A549 (cell line): Measurements from ENCODE around the gene CLASP1. TPM values are rescaled to one million over a fixed set of nuclear protein-coding genes. Genes with fewer than 3 reads are reported as not detected.

Experiments used
- ATAC-seq, 2 experiments: fragments of 200-7000 bp in 1 of 2; fragments of >200 bp in 1 of 2; cut with Nextera tagmentation in 1 of 2; cut with Tn5 transposase in 1 of 2; 3 replicates each; pipeline versions ENCODE4 v1.8.0 to v1.9.1; 2018 to 2020; ENCODE audit warnings: mild to moderate bottlenecking in 1 of 2, moderate library complexity in 1 of 2
- CTCF ChIA-PET: fragments of 300-600 bp; sonication (Branson Sonifier 250); formaldehyde crosslinking; extraction: SDS; loops from one replicate; lab custom pipeline; 2021; ENCODE audit warnings: antibody characterized with exemption, inconsistent platforms; lab: Yijun Ruan, JAX
- POLR2A ChIA-PET: fragments of 350-600 bp; formaldehyde crosslinking; extraction: SDS; loops from one replicate; lab custom pipeline; 2021; ENCODE audit warnings: antibody characterized with exemption, inconsistent platforms; lab: Yijun Ruan, JAX
- DNase-seq, 2 experiments: peaks; one replicate each; pipeline versions ENCODE4 v3.0.0 to v3.0.0-alpha.2; 2011 to 2016; ENCODE audit warnings: low read depth in 1 of 2, low spot score in 1 of 2
- FAIRE-seq: peaks from 2 replicates; lab custom pipeline; 2011; peaks lifted over from hg19 to GRCh38; lab: Jason Lieb, UNC
- H3K27ac ChIP-seq, 2 experiments: fragments of >200 bp; sonication (Bioruptor Twin); formaldehyde crosslinking; 3 replicates each; pipeline ENCODE4 v1.5.1; 2016 to 2017
- H3K4me1 ChIP-seq: fragments of >200 bp; sonication (Bioruptor Twin); formaldehyde crosslinking; 3 replicates; pipeline ENCODE4 v1.6.1; 2016
- H3K4me2 ChIP-seq: fragments of >200 bp; sonication (Bioruptor Twin); formaldehyde crosslinking; 3 replicates; pipeline ENCODE4 v1.6.1; 2016
- H3K4me3 ChIP-seq: fragments of >200 bp; sonication (Bioruptor Twin); formaldehyde crosslinking; 3 replicates; pipeline ENCODE4 v1.5.1; 2016
- H3K9me3 ChIP-seq: fragments of >200 bp; sonication (Bioruptor Twin); formaldehyde crosslinking; 3 replicates; pipeline ENCODE4 v1.6.1; 2016
- EHMT2 ChIP-seq: fragments of 200-600 bp; sonication (generic); IDR thresholded peaks from 2 replicates; pipeline ENCODE4 v1.6.1; 2016; ENCODE audit warnings: antibody characterized with exemption, low read depth, mild to moderate bottlenecking, moderate library complexity
- EP300 ChIP-seq, 2 experiments: fragments of >200 bp; sonication (Bioruptor Twin); formaldehyde crosslinking; IDR thresholded peaks; 2 replicates in 1 of 2; 3 replicates in 1 of 2; pipeline ENCODE4 v1.6.1; 2016 to 2017
- ESRRA ChIP-seq: fragments of 150-350 bp; IDR thresholded peaks from 2 replicates; pipeline ENCODE4 v1.6.1; 2014; ENCODE audit warnings: mild to moderate bottlenecking, low read length, borderline replicate concordance
- FOXS1 ChIP-seq: fragments of 250-450 bp; sonication (Bioruptor Pico); IDR thresholded peaks from 2 replicates; pipeline ENCODE4 v1.5.0; 2020; ENCODE audit warnings: mild to moderate bottlenecking, moderate library complexity
- HDAC2 ChIP-seq: fragments of 200-600 bp; sonication (generic); IDR thresholded peaks from 2 replicates; pipeline ENCODE4 v1.6.1; 2016
- HEYL ChIP-seq: fragments of 250-450 bp; sonication (Bioruptor Pico); IDR thresholded peaks from 2 replicates; pipeline ENCODE4 v1.8.0; 2021; ENCODE audit warnings: mild to moderate bottlenecking, moderate library complexity
- HOXB13 ChIP-seq: fragments of 250-450 bp; sonication (Bioruptor Pico); IDR thresholded peaks from 2 replicates; pipeline ENCODE4 v1.5.0; 2020; ENCODE audit warnings: low read depth, mild to moderate bottlenecking, moderate library complexity
- HOXB5 ChIP-seq: fragments of 250-450 bp; sonication (Bioruptor Pico); IDR thresholded peaks from 2 replicates; pipeline ENCODE4 v1.5.0; 2020; ENCODE audit warnings: mild to moderate bottlenecking, moderate library complexity
- JUN ChIP-seq, 2 experiments: fragments of >200 bp; sonication (Bioruptor Twin); formaldehyde crosslinking; IDR thresholded peaks; 2 replicates in 1 of 2; 3 replicates in 1 of 2; pipeline ENCODE4 v1.6.1; 2016 to 2017
- KDM1A ChIP-seq: fragments of 200-600 bp; sonication (generic); IDR thresholded peaks from 2 replicates; pipeline ENCODE4 v1.6.1; 2016; ENCODE audit warnings: low read depth, mild to moderate bottlenecking
- MAFK ChIP-seq: fragments of 450-650 bp; IDR thresholded peaks from 2 replicates; pipeline ENCODE4 v1.6.1; 2014; ENCODE audit not compliant: partially characterized antibody
- MYC ChIP-seq: IDR thresholded peaks from 2 replicates; pipeline ENCODE4 v1.6.1; 2012; ENCODE audit warnings: mild to moderate bottlenecking, inconsistent platforms, low read length, improper control_type of control experiment, borderline replicate concordance
- PHF8 ChIP-seq: fragments of 200-600 bp; sonication (generic); IDR thresholded peaks from 2 replicates; pipeline ENCODE4 v1.6.1; 2016; ENCODE audit warnings: low read depth, mild to moderate bottlenecking, antibody characterized with exemption, moderate library complexity, borderline replicate concordance
- RARB ChIP-seq: fragments of 250-450 bp; sonication (Bioruptor Pico); IDR thresholded peaks from 2 replicates; pipeline ENCODE4 v1.8.0; 2021; ENCODE audit warnings: mild to moderate bottlenecking, moderate library complexity
- RCOR1 ChIP-seq: fragments of 150-350 bp; IDR thresholded peaks from 2 replicates; pipeline ENCODE4 v1.6.1; 2014; ENCODE audit warnings: antibody characterized with exemption, low read length, low read depth
- RFX5 ChIP-seq: fragments of 450-650 bp; IDR thresholded peaks from 2 replicates; pipeline ENCODE4 v1.7.1; 2014; ENCODE audit warnings: antibody characterized with exemption, mild to moderate bottlenecking, moderate library complexity
- SREBF2 ChIP-seq: fragments of 450-650 bp; IDR thresholded peaks from 2 replicates; pipeline ENCODE4 v1.6.1; 2014; ENCODE audit warnings: mild to moderate bottlenecking, moderate library complexity
- TFCP2L1 ChIP-seq: fragments of 250-450 bp; sonication (Bioruptor Pico); IDR thresholded peaks from 2 replicates; pipeline ENCODE4 v1.5.0; 2021; ENCODE audit warnings: mild to moderate bottlenecking
- TP53 ChIP-seq: fragments of 250-450 bp; sonication (Bioruptor Pico); IDR thresholded peaks from 2 replicates; pipeline ENCODE4 v1.5.0; 2021; ENCODE audit warnings: mild to moderate bottlenecking, moderate library complexity
- WGBS: methylation state at CpG from one replicate; pipeline ENCODE4 v1.1.6; 2017; ENCODE audit errors: missing lambda C conversion rate; 5-methylcytosine and 5-hydroxymethylcytosine counted together
- polyA plus RNA-seq, 4 experiments: library from polyadenylated mRNA; depleted of rRNA in 3 of 4; stranded (reverse); fragments of >200 nt; fragmentation: RNase III in 1 of 4; extraction: RNeasy Plus Mini Kit Qiagen cat#74134 plus additional on column Dnase treatment in 1 of 4; gene quantifications; 2 replicates in 3 of 4; 3 replicates in 1 of 4; pipeline ENCODE4 v1.2.3, GENCODE V29; 2011 to 2017
- TF ChIP-seq, protein P1 (sequence below): IDR thresholded peaks from 2 replicates; pipeline ENCODE4 v1.6.1; 2012; ENCODE audit warnings: low read depth, borderline replicate concordance
- TF ChIP-seq, protein P2 (sequence below): IDR thresholded peaks from 2 replicates; pipeline ENCODE4 v1.6.1; 2012
- TF ChIP-seq, protein P3 (sequence below): fragments of >200 bp; sonication (Bioruptor Twin); formaldehyde crosslinking; IDR thresholded peaks from 3 replicates; pipeline ENCODE4 v1.6.1; 2016

Gene CLASP1
- polyA plus RNA-seq, 2 of the 4 experiments (the other 2 are of a cell fraction), result 11.7 to 15.8 TPM

DNA sequence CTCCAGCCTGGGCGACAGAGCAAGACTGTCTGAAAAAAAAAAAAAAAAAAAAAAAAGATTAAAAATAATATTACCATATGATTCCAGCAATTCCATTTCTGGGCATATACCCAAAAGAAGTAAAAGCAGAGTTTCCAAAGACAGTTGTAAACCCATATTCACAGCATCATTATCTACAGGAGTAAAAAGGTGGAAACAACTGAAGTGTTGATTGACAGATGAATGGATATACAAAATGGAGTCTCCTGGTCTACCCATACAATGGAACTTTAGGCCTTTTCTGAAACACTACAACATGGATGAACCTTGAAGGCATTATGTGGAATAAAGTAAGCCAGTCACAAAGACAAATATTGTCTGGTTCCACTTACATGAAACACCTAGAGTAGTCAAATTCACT lies 112.9 kb downstream of the CLASP1 start:
- H3K4me3 ChIP-seq, result no peak overlapping the region
- FAIRE-seq, result no peak
- ATAC-seq, result no peak
- no peaks in the 10 kb centered on the region for H3K9me3 ChIP-seq
- H3K4me1 ChIP-seq, result peaks cover 13% of the 10 kb centered on the region
- DNase-seq, result no peak
- no peak overlapping the region for H3K4me2 ChIP-seq
- ChIA-PET CTCF (interaction anchor here (0.6 to 1.6 kb wide), 2 partner anchors 11 to 1301 kb away, joined by 3 to 5 read pairs; no protein-coding TSS in a partner anchor), POLR2A (no interaction called here)
- no peak overlapping the region for H3K27ac ChIP-seq
- TF ChIP-seq EP300 (IDR thresholded peaks at IDR 0.05) (no peak), PHF8 (no peak), MYC (no peak), JUN (IDR thresholded peaks at IDR 0.05) (no peak), SREBF2 (no peak), FOXS1 (no peak), HOXB5 (no peak), HOXB13 (no peak), RFX5 (no peak), RCOR1 (no peak), RARB (CRISPR knock-in tag) (no peak), MAFK (no peak), EHMT2 (no peak), TFCP2L1 (no peak), TP53 (no peak)
- TF ChIP-seq, protein P1, sequence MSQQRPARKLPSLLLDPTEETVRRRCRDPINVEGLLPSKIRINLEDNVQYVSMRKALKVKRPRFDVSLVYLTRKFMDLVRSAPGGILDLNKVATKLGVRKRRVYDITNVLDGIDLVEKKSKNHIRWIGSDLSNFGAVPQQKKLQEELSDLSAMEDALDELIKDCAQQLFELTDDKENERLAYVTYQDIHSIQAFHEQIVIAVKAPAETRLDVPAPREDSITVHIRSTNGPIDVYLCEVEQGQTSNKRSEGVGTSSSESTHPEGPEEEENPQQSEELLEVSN, result no peak
- TF ChIP-seq, protein P2, sequence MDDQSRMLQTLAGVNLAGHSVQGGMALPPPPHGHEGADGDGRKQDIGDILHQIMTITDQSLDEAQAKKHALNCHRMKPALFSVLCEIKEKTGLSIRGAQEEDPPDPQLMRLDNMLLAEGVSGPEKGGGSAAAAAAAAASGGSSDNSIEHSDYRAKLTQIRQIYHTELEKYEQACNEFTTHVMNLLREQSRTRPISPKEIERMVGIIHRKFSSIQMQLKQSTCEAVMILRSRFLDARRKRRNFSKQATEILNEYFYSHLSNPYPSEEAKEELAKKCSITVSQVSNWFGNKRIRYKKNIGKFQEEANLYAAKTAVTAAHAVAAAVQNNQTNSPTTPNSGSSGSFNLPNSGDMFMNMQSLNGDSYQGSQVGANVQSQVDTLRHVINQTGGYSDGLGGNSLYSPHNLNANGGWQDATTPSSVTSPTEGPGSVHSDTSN, result no peak
- WGBS, result 89% methylated on average over 1 of the region's 1 CpG

DNA sequence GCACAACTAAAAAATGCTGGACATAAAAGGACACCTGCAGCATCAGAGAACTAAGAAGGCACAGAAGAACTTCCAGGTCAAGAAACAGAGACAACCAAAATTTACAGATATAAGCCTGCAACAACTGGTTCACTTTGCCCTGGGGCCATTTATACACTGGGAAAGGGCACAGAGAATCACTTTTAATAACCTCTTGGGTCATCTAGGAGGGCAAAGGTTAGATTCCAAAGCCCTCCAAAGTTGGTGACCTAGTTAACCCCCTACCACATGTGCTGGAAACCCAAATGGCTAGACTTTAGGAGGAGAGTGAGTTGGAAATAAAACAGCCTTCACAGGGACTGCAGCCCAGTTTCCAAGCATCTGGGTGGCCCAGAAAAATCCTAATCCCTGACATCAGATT lies 115.3 kb downstream of the CLASP1 start:
- ChIA-PET POLR2A (no interaction called here), CTCF (no interaction called here)
- Histone ChIP-seq H3K4me3 (no peak overlapping the region), H3K4me1 (peaks cover 17% of the 10 kb centered on the region), H3K4me2 (no peak overlapping the region), H3K9me3 (no peaks in the 10 kb centered on the region), H3K27ac (no peak overlapping the region)
- FAIRE-seq (no peak), DNase-seq (no peak), ATAC-seq (no peak)
- TF ChIP-seq RCOR1 (no peak), HEYL (CRISPR knock-in tag) (no peak), ESRRA (no peak), PHF8 (no peak), FOXS1 (no peak), KDM1A (no peak)
- TF ChIP-seq, protein P3, sequence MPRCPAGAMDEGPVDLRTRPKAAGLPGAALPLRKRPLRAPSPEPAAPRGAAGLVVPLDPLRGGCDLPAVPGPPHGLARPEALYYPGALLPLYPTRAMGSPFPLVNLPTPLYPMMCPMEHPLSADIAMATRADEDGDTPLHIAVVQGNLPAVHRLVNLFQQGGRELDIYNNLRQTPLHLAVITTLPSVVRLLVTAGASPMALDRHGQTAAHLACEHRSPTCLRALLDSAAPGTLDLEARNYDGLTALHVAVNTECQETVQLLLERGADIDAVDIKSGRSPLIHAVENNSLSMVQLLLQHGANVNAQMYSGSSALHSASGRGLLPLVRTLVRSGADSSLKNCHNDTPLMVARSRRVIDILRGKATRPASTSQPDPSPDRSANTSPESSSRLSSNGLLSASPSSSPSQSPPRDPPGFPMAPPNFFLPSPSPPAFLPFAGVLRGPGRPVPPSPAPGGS, result no peak
- TF ChIP-seq, protein P2, result no peak

DNA sequence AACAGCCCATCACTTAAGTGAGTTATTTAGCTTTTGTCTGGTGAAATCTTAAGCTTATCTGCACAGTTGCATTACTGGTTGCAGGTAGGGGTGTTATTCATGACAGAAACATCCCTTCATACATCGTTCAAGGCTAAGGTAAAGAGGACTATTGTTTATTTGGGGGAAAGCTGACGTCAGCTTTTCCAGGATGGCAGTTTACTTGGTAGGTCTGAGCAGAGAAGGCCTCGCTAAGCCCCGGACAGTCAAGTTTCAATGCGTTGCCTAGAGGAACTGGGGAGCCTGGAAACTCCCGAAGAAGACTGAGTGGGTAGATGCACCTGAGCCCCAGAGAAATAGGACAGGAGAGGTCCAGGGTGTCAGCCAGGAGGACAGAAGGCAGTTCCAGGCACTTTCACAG lies 116.4 kb downstream of the CLASP1 start:
- Histone ChIP-seq H3K4me2 (peak overlapping the region; percentile 91), H3K27ac (peak overlapping the region in 1 of 2 experiments; percentile 25; a peak in 1 of 6 replicates), H3K9me3 (no peaks in the 10 kb centered on the region), H3K4me1 (peaks cover 23% of the 10 kb centered on the region), H3K4me3 (no peak overlapping the region)
- FAIRE-seq, result no peak
- CTCF ChIA-PET, result interaction anchor here (1.0 to 4.0 kb wide), 5 partner anchors 8 to 203 kb away, joined by 3 to 29 read pairs (median 7); no protein-coding TSS in a partner anchor
- ATAC-seq, result no peak
- DNase-seq, result no peak
- TF ChIP-seq MAFK (peak; percentile 64), HDAC2 (no peak)
- POLR2A ChIA-PET, result interaction anchor here (4.3 kb wide), 1 partner anchor 116 kb away, joined by 118 read pairs; the partner anchor contains the start of gene CLASP1
- WGBS, result 62% methylated on average over 6 of the region's 6 CpGs
